Measurements from ENCODE around the gene OR8H3.
"Not testable (repeated sequence)": the region's sequence is repeated elsewhere in the genome, so short reads cannot be mapped to it uniquely, and the experiment has no call there.

OR8H3 gene, protein sequence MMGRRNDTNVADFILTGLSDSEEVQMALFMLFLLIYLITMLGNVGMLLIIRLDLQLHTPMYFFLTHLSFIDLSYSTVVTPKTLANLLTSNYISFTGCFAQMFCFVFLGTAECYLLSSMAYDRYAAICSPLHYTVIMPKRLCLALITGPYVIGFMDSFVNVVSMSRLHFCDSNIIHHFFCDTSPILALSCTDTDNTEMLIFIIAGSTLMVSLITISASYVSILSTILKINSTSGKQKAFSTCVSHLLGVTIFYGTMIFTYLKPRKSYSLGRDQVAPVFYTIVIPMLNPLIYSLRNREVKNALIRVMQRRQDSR

DNA sequence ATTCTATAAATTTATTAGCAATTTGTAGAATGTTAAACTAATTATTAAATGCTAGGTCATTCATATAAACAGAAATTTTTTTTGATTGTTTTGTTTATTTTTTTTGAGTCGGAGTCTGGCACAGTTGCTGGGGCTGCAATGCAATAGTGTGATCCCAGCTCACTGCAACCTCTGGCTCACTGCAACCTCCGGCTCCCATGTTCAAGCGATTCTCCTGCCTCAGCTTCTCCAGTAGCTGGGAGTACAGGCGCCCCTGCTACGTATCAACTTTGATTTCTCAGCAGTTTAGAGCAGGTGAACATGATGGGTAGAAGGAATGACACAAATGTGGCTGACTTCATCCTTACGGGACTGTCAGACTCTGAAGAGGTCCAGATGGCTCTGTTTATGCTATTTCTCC is at the start of gene OR8H3:
OR8H3 (plus strand) TSS at position 301 of the 400 bp plus-strand sequence; CDS start at position 301, 0 bp downstream.
- DNase-seq (ENCODE audit: low read depth): no peak

DNA sequence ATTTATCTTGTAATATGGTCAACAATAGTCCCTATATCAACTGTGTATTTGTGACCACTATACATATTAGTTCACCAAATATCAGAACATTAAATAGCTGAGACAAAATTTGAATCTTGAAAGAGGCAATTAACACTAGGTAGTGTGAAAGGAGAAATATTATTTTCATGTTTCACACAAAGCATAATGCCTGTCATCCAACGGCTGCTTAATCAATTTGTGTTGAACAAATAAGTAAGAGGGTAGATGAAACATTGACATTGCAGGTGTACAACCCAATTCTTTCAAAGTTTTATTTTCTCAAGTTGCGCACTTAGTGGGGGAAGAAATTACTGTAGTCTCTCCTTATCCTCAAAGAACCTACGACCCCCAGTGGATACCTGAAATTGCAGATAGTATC is 32.5 kb upstream of the OR8H3 start:
- DNase-seq (ENCODE audit: low read depth): no peak

DNA sequence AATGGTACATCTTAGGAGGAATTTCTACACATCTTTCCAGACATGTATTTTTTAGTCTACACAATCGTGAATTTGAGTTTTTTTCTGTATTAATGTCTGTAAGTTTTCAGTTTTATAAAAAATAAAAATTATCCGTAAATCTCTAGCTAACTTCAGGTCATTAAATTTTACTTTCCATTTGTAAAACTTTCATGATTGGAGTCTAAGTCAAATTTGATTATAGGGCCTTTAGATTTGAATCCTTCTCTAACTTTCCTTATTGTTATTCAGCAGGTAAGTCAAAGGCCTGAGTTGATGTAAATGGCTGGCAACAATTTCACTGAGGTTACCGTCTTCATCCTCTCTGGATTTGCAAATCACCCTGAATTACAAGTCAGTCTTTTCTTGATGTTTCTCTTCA is 29.2 kb upstream of the OR8H3 start, which contains the start of gene OR8I2:
OR8I2 (plus strand) TSS at position 301 of the 400 bp plus-strand sequence; CDS start at position 301, 0 bp downstream.
- no peak for DNase-seq (ENCODE audit: low read depth)

DNA sequence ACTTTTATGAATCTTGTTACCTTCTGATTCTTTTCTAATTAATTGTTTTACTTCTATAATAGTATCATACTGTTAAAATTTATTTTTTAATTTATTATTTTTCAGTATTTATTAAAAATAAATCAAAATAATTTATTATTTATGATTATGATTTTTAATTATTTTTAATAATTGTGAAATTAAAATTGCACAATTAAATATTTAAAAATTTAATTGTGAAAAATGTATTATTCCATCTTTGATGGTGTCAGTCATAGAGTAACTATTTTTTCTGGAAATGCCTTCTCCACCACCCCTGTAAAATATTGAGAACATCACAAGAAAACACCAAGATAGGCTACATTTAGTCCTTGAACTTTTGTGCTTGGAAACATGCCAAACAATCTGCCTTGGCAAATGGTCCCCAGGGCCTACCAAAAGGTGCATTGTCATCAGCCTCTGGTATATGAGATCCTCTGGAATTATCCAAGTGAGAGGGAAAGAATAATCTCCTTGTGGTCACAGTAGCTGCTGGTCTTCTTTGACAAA is 18.9 kb upstream of the OR8H3 start, which contains the start of gene OR8H2:
OR8H2 (plus strand) TSS at position 478 of the 528 bp plus-strand sequence. CDS start 1,356 bp downstream, outside the sequence.
- DNase-seq (ENCODE audit: low read depth): no peak

DNA sequence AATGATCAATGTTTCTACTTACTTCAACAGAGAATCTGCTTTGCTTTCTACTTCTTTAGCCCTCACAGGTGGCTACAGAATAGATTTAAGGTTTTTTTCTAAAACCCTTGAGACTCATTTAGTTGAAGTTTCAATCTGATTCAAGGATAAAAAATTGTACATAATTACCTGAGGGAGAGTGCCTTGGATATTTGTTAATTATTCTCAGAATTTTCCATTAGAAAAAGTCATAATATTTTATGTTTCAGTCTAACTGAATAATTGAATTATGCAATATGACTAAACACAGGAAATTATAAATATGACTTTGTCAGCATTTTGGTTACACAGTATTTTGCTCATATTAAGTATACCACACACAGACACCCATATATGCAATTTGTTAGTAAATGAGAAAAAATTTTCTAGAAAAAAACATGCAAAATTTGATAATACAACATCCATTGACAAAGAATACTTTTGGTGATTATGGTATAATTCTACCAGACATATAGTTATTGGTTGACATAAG is 18.0 kb downstream of the OR8H3 start, which contains the start of gene OR8J3:
OR8J3 (minus strand) TSS at position 51 of the 511 bp plus-strand sequence. CDS start 2,483 bp downstream, outside the sequence.
- no peak for DNase-seq (ENCODE audit: low read depth)

DNA sequence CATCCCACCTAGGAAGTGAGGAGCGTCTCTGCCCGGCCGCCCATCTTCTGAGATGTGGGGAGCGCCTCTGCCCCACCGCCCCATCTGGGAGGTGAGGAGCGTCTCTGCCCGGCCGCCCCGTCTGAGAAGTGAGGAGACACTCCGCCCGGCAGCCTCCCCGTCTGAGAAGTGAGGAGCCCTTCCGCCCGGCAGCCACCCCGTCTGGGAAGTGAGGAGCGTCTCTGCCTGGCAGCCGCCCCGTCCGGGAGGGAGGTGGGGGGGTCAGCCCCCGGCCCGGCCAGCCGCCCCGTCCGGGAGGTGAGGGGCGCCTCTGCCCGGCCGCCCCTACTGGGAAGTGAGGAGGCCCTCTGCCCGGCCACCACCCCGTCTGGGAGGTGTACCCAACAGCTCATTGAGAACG is 21.5 kb downstream of the OR8H3 start:
- DNase-seq (ENCODE audit: low read depth): not testable (repeated sequence)

DNA sequence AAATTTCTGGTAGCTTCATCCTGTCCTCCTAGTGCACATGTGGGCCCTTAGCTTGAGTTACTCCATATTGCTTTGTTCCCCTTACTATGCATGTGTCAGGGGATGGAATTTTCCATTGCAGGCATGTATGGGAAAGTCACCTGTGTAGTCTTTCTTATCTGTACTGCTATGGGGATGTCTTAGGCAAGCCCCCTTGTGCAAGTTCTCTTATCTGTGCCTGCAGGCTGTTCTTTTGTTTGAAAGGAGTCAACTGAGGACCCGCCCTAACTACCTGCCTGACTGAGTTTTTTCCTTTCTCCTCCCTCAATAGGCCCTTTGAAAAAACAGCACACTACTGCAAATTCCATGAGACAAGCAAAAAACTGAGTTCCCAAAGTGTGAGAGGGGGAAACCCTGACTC is 29.2 kb downstream of the OR8H3 start:
- DNase-seq (ENCODE audit: low read depth): no peak

DNA sequence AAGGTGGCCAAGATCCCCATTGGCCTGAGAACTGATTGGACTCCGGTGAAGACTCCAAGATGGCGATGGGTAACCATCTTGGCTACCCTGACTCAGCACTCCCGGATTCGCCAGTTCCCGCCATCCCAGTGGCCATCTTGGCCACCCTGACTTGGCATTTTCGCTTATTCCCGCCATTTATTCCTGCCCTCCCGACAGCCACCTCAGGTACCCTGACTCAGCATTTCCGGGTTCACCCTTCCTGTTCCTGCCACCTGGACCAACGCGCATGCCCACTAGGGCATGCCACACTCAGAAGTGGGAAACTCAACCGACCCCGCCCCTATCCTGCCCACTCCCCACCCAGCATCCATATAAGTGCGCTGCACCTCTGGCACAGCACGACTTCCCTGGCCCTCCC is 30.2 kb downstream of the OR8H3 start:
- no peak for DNase-seq (ENCODE audit: low read depth)

DNA sequence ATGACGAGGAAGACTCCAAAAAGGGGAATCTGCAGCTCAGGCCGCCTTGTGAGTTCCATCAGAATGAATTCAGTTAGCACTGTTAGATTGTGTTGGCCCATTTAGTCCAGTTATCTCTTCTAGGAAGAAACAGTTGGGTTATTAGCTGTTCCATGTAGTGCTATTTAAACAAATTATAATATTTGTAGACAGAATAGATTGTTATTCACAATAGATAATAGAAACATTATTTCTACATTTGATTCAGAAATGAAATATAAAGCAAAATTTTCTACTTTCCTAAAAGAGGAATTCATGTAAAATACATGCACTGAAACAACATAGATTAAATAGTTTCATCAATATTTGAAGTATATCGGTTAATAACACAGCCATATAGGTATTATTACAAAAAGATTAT is 38.0 kb downstream of the OR8H3 start, which contains the start of gene OR8K5:
OR8K5 (minus strand) TSS at position 101 of the 400 bp plus-strand sequence; CDS start at position 101, 0 bp downstream.
- DNase-seq (ENCODE audit: low read depth): no peak

DNA sequence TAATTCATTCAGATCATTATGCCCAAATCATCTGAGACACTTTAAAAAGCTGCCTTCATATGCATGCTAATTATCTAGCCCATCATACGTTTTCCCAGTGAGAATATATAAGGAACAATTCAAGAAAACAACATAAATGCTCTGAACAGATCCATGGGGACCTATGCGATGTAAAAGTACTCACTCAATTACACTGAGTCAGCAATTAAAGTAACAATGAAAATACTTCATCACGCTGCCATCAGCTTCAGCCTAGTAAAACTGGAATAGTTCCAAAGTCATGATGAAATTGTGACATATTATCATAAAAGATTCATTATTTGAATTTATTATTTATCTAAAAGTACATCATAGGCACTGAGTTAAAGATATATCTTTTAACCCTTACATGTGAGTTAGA is 41.6 kb downstream of the OR8H3 start:
- DNase-seq (ENCODE audit: low read depth): no peak

DNA sequence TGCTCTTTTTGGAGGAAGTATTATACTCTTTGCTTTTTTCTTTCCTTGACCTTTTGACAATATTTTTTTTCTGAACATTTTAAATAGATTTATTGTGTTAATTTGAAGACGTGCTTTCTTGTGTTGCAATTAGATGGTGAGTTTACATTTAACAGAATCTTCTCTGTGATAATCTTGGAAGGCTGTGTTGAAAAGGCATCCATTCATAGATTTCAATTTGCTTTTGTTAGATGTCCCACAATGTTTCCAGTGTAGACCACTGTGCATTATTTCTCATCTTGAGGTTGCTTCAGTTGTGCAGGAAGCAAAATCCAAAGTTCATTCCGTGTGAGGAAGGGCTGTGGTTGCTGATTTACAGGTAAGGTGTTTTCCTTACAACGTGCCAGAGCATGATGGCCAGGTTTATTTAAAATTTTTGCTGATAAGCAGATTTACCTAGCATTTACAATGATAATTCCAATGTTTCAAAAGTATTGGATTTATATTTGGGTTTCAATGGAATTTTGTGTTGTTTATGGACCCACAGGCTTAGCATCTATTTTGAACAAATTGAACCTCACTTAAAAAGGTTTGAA is 50.2 kb downstream of the OR8H3 start:
- no peak for DNase-seq (ENCODE audit: low read depth)
